ENCODE measurements around the gene PCSK7.
A peak's percentile ranks its signal among the peaks of the same experiment; 100 is the strongest.

The PCSK7 gene

GRCh38 chr11:117230286-117230961 is 1.4 kb downstream of the PCSK7 start:
- DNase-seq = peak; percentile 28 to 34

- DNase-seq = no peak
Observed at GRCh38 chr11:117229931-117230285, 2.0 kb downstream of the PCSK7 start.

- DNase-seq = no peak
Observed at GRCh38 chr11:117229411-117229810, 2.5 kb downstream of the PCSK7 start.

- DNase-seq = no peak
Observed at GRCh38 chr11:117228091-117228490, 3.8 kb downstream of the PCSK7 start.

GRCh38 chr11:117226388-117227385 is 5.2 kb downstream of the PCSK7 start:
- peak in 1 of 2 experiments; percentile 26 for DNase-seq

- DNase-seq = no peak
Observed at GRCh38 chr11:117225553-117226170, 6.2 kb downstream of the PCSK7 start.

GRCh38 chr11:117223741-117224689 is 7.9 kb downstream of the PCSK7 start:
- no peak for DNase-seq

- no peak for DNase-seq
Observed at GRCh38 chr11:117222991-117223740, 8.7 kb downstream of the PCSK7 start.

GRCh38 chr11:117221775-117222517 is 9.9 kb downstream of the PCSK7 start:
- DNase-seq = no peak

GRCh38 chr11:117220999-117221774 is 10.7 kb downstream of the PCSK7 start:
- DNase-seq = no peak

- no peak for DNase-seq
Observed at GRCh38 chr11:117220568-117220967, 11.3 kb downstream of the PCSK7 start.

GRCh38 chr11:117219995-117220394 is 11.9 kb downstream of the PCSK7 start:
- no peak for DNase-seq

- no peak for DNase-seq
Observed at GRCh38 chr11:117219455-117219854, 12.4 kb downstream of the PCSK7 start.

GRCh38 chr11:117219001-117219400 is 12.9 kb downstream of the PCSK7 start:
- no peak for DNase-seq

- DNase-seq = no peak
Observed at GRCh38 chr11:117218133-117218915, 13.5 kb downstream of the PCSK7 start.

GRCh38 chr11:117217141-117218084 is 14.5 kb downstream of the PCSK7 start:
- DNase-seq = no peak

GRCh38 chr11:117214404-117215110 is 17.3 kb downstream of the PCSK7 start:
- DNase-seq = no peak

All from activated CD4-positive, alpha-beta T cell treated with anti-CD3 and anti-CD28 coated beads, Interleukin-2, amount 50 U/mL, for 4 hours (primary cell).